SU-DHL-6 (cell line): ENCODE data around the gene MICAL2.

Experiments
- H2AFZ ChIP-seq: fragments of 200-600 bp; sonication (generic); 2 replicates; pipeline ENCODE4 v1.6.1; 2014; ENCODE audit warnings: low read depth, mild to moderate bottlenecking, moderate library complexity, mixed read lengths, antibody characterized with exemption, low read length; ENCODE audit not compliant: severe bottlenecking
- H3F3A ChIP-seq: fragments of 200-600 bp; shearing (Covaris generic); 2 replicates; pipeline ENCODE4 v1.6.0; 2016; ENCODE audit warnings: antibody characterized with exemption, mild to moderate bottlenecking; ENCODE audit not compliant: insufficient read depth
- H3K27ac ChIP-seq: fragments of 200-600 bp; sonication (generic); 2 replicates; pipeline ENCODE4 v1.5.1; 2016; ENCODE audit warnings: low read depth, mild to moderate bottlenecking, low read length, moderate library complexity, mixed read lengths
- H3K27me3 ChIP-seq: fragments of 200-600 bp; sonication (generic), shearing (Covaris generic); 2 replicates; pipeline ENCODE4 v1.6.0; 2014; ENCODE audit warnings: mild to moderate bottlenecking, low read length
- H3K36me3 ChIP-seq: fragments of 200-600 bp; sonication (generic); 2 replicates; pipeline ENCODE4 v1.6.1; 2014; ENCODE audit warnings: mild to moderate bottlenecking, low read length, mixed read lengths
- H3K4me2 ChIP-seq: fragments of 300-600, 200-600 bp; shearing (Covaris generic), sonication (generic); 2 replicates; pipeline ENCODE4 v1.6.0; 2014; ENCODE audit warnings: low read length, low read depth, mild to moderate bottlenecking; ENCODE audit not compliant: poor library complexity, severe bottlenecking
- H3K4me3 ChIP-seq: fragments of 200-600 bp; sonication (generic); 2 replicates; pipeline ENCODE4 v1.5.1; 2014; ENCODE audit warnings: antibody characterized with exemption, low read length, mild to moderate bottlenecking, mixed read lengths; ENCODE audit not compliant: insufficient read depth, poor library complexity, severe bottlenecking
- H3K79me2 ChIP-seq: fragments of 200-600 bp; sonication (generic); 2 replicates; pipeline ENCODE4 v1.6.1; 2014; ENCODE audit warnings: mild to moderate bottlenecking, low read length, moderate library complexity; ENCODE audit not compliant: insufficient read depth
- H3K9ac ChIP-seq: fragments of 200-600 bp; sonication (generic); 2 replicates; pipeline ENCODE4 v1.7.0; 2014; ENCODE audit warnings: mild to moderate bottlenecking, low read length
- H3K9me2 ChIP-seq: fragments of 200-600 bp; sonication (generic); replicated peaks from 2 replicates; pipeline ENCODE4 v1.6.1; 2014; ENCODE audit warnings: low read length; ENCODE audit not compliant: insufficient read depth
- H3K9me3 ChIP-seq: fragments of 200-600 bp; sonication (generic); 2 replicates; pipeline ENCODE4 v1.6.1; 2014; ENCODE audit warnings: low read length, mixed read lengths; ENCODE audit not compliant: insufficient read depth
- H4K20me1 ChIP-seq: fragments of 200-600 bp; sonication (generic); 2 replicates; pipeline ENCODE4 v1.6.1; 2014; ENCODE audit warnings: low read depth, mild to moderate bottlenecking, antibody characterized with exemption, low read length, moderate library complexity, mixed read lengths
- EZH2phosphoT487 ChIP-seq: fragments of 200-600 bp; sonication (generic), shearing (Covaris generic); conservative IDR thresholded peaks from 2 replicates; pipeline ENCODE4 v1.6.1; 2018; ENCODE audit warnings: mild to moderate bottlenecking, antibody characterized with exemption, low read length, moderate library complexity, mixed read lengths
- TF ChIP-seq, protein P1 (sequence below): fragments of 200-600 bp; sonication (generic); IDR thresholded peaks from one replicate; pipeline ENCODE4 v1.5.1; 2017; ENCODE audit warnings: antibody characterized with exemption, mild to moderate bottlenecking, low read length, moderate library complexity; ENCODE audit not compliant: insufficient read depth, poor library complexity, severe bottlenecking

The MICAL2 gene

GRCh38 chr11:12159351-12160099 lies 49.1 kb downstream of the MICAL2 start:
- Histone ChIP-seq H2AFZ (no peak overlapping the region), H3K9ac (no peak overlapping the region), H3K4me2 (no peak overlapping the region)

DNA sequence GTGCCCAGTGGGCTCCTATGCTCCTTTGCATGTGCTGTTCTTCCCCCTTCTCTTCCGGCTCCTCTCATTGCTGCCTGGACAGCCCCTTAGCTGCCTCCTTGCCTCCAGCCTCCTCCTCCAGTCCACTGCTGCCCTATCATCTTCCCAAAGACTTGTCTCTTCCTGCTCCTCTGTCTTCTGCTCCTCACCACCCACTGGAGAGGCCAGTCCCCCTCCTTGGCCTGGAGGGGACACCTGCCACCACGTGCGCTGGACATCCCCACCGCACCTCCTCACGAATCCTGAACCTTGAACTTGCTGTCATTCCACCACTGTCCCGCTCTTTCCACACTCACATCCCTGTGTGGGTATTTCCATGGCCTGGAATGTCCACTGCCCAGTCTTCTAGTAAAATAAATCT lies 49.8 kb downstream of the MICAL2 start:
- Histone ChIP-seq H3K36me3 (no peaks in the 10 kb centered on the region), H3K9me2 (no peaks in the 10 kb centered on the region), H3K27ac (no peak overlapping the region), H3K79me2 (no peaks in the 10 kb centered on the region), H3K9ac (no peak overlapping the region), H3K9me3 (no peaks in the 10 kb centered on the region), H4K20me1 (no peaks in the 10 kb centered on the region), H2AFZ (no peak overlapping the region), H3K4me2 (no peak overlapping the region), H3F3A (no peaks in the 10 kb centered on the region), H3K27me3 (no peaks in the 10 kb centered on the region), H3K4me3 (no peak overlapping the region)
- TF ChIP-seq EZH2phosphoT487 = no peak
- TF ChIP-seq, protein P1, sequence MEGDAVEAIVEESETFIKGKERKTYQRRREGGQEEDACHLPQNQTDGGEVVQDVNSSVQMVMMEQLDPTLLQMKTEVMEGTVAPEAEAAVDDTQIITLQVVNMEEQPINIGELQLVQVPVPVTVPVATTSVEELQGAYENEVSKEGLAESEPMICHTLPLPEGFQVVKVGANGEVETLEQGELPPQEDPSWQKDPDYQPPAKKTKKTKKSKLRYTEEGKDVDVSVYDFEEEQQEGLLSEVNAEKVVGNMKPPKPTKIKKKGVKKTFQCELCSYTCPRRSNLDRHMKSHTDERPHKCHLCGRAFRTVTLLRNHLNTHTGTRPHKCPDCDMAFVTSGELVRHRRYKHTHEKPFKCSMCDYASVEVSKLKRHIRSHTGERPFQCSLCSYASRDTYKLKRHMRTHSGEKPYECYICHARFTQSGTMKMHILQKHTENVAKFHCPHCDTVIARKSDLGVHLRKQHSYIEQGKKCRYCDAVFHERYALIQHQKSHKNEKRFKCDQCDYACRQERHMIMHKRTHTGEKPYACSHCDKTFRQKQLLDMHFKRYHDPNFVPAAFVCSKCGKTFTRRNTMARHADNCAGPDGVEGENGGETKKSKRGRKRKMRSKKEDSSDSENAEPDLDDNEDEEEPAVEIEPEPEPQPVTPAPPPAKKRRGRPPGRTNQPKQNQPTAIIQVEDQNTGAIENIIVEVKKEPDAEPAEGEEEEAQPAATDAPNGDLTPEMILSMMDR = no peak

More at GRCh38 chr11:12159351-12160099, 49.1 kb downstream of the MICAL2 start:
- Histone ChIP-seq H3K9me2 (no peaks in the 10 kb centered on the region), H3K36me3 (no peaks in the 10 kb centered on the region), H3F3A (no peaks in the 10 kb centered on the region), H4K20me1 (no peaks in the 10 kb centered on the region), H3K27me3 (no peaks in the 10 kb centered on the region), H3K79me2 (no peaks in the 10 kb centered on the region), H3K27ac (no peak overlapping the region), H3K4me3 (no peak overlapping the region), H3K9me3 (no peaks in the 10 kb centered on the region)
- TF ChIP-seq EZH2phosphoT487 = no peak
- TF ChIP-seq, protein P1 = no peak

GRCh38 chr11:12160680-12161079 lies 50.3 kb downstream of the MICAL2 start:
- H3F3A ChIP-seq = no peaks in the 10 kb centered on the region
- no peaks in the 10 kb centered on the region for H3K27me3 ChIP-seq
- H4K20me1 ChIP-seq = no peaks in the 10 kb centered on the region
- H2AFZ ChIP-seq = no peak overlapping the region
- TF ChIP-seq, protein P1 = no peak
- TF ChIP-seq EZH2phosphoT487 = no peak
- H3K27ac ChIP-seq = no peak overlapping the region
- no peak overlapping the region for H3K4me2 ChIP-seq
- H3K9me3 ChIP-seq = no peaks in the 10 kb centered on the region
- no peak overlapping the region for H3K4me3 ChIP-seq
- H3K9ac ChIP-seq = no peak overlapping the region
- H3K79me2 ChIP-seq = no peaks in the 10 kb centered on the region
- H3K9me2 ChIP-seq = no peaks in the 10 kb centered on the region
- H3K36me3 ChIP-seq = no peaks in the 10 kb centered on the region
